Testis (tissue), 2 donors: ENCODE results near the gene PTPRG.

Experiments
- CTCF ChIP-seq, 3 experiments: fragments of 450-650 bp in 2 of 3; fragments of 200-600 bp in 1 of 3; sonication (generic) in 1 of 3; IDR thresholded peaks; one replicate each; pipeline ENCODE4 v1.5.1; 2016 to 2019; ENCODE audit warnings: antibody characterized with exemption in 3 of 3, mild to moderate bottlenecking in 2 of 3, moderate library complexity in 1 of 3
- POLR2A ChIP-seq: fragments of 450-650 bp; IDR thresholded peaks from one replicate; pipeline ENCODE4 v1.6.1; 2017; ENCODE audit warnings: antibody characterized with exemption, mild to moderate bottlenecking, moderate library complexity

- TF ChIP-seq CTCF (IDR thresholded peaks at IDR 0.05) (no peak), POLR2A (no peak)
Measured at GRCh38 chr3:62252438-62253157, 691.2 kb downstream of the PTPRG start.
